GM21529 (cell line): ENCODE results near the gene SMCR8.
"Not testable (repeated sequence)": the region's sequence is repeated elsewhere in the genome, so short reads cannot be mapped to it uniquely, and the experiment has no call there.

ENCODE experiments used
- ATAC-seq: cut with Tn5 transposase; IDR thresholded peaks from one replicate; pipeline ENCODE4 v1.9.1; 2021; ENCODE audit not compliant: unreplicated experiment

Gene SMCR8

DNA sequence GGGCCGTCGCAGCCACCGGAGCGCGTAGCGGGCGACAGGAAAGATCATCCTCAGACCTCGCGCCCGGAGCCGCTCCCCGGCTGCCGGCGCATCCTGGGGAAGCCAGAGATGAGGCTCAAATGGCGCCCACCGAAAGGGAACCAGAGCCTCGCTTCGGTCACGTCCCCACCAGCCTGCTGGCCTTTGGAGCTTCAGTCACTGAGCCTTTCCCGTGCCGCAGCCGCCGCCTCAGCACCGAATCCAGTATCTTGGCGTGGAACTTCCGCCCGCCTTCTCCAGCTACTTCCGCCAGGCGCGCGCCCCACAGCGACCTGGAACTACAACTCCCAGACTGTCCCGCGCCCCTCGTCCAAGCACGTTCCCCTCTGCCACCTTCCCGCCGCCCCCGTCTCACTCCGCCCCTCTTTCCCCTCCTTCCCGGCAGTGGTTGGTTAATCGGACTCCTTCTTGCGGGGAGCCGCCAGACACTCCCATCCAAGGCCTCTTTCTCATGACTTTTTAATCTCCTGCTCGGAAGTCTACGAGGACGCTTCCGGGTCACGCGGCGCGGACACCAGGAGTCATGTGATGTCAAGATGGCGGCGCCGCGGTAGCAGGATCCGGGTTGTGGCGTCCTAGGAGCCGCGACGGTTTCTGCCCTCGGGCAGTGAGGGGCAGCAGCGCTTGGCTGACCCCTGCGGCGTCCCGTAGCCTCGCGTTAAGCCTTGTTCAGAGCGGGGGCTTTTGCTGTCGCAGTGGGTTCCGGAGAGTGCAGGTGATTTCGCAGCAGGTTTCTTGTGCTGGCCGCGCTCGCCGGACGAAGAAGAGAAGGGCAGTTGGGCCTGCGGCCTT is at the start of gene SMCR8, which contains the start of gene TOP3A:
SMCR8 (plus strand) TSS at position 563 of the 831 bp plus-strand sequence. CDS start 497 bp downstream, outside the sequence.
TOP3A (minus strand) TSS at position 264 of the 831 bp plus-strand sequence; CDS start at position 48, 216 bp downstream.
- peak; percentile 78 for ATAC-seq

GRCh38 chr17:18267366-18267765 is 47.7 kb upstream of the SMCR8 start:
- no peak for ATAC-seq

- ATAC-seq, result no peak
Observed at GRCh38 chr17:18267927-18268711, 47.0 kb upstream of the SMCR8 start.

DNA sequence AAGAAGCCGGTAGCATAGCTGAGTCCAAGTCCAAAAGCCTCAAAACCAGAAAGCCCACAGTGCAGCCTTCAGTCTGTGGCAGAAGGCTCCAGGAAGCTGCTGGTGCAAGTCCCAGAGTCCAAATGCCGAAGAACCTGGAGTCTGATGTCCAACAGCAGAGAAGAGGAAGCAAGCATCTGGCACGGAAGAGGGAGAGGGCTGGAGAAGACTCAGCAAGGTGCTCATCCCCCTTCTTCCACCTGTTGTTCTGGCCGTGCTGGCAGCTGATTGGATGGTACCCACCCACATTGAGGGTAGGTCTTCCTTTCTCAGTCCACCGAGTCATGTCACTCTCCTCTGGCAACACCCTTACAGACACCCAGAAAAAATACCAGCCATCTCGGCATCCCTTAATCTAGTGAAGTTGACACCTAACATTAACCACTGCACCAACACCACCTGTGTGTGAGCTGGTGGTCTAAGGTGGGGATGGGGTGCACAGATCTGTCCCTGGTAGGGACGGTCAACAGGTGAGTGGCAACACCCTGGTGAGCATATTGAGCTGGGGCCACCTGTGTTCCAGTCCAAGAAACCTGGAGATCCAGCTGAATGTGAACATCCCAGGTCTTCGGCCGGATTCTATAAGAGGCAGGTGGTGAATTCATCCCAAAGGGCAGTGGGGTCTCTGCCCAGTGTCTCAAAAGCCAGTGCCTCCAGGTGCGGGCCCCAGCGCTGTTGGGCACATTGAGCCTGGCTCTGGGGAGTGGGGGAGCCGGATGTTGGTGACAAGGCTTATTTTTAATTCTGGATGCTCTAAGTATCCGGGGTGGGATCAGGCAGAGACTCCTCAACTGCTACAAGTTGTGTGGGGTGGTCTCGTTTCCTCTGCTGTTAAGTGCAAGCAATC is 44.8 kb upstream of the SMCR8 start:
- no peak for ATAC-seq

- no peak for ATAC-seq
Observed at GRCh38 chr17:18277076-18277475, 38.0 kb upstream of the SMCR8 start.

GRCh38 chr17:18278867-18279266 is 36.2 kb upstream of the SMCR8 start:
- no peak for ATAC-seq

GRCh38 chr17:18280249-18280648 is 34.8 kb upstream of the SMCR8 start:
- ATAC-seq, result no peak

GRCh38 chr17:18280766-18281371 is 34.2 kb upstream of the SMCR8 start:
- no peak for ATAC-seq

DNA sequence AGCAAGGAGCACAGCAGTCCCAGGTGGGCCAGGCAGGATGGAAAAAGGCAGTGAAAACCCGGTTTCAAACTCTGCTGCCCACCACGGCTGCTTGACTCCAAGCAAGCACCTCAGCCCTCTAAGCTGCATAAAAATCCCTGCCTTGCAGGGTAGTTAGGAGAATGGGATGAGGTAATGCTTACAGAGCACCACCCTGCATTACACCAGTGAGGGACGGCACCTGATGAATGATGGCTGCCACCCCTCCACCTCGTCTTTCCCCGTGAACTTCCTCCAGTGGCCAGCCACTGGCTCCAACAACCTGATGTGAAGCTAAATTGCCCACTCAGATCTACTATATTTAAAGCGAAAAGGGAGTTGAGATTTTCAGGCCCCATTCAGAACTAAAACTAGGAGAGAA is 33.3 kb upstream of the SMCR8 start:
- ATAC-seq, result no peak

DNA sequence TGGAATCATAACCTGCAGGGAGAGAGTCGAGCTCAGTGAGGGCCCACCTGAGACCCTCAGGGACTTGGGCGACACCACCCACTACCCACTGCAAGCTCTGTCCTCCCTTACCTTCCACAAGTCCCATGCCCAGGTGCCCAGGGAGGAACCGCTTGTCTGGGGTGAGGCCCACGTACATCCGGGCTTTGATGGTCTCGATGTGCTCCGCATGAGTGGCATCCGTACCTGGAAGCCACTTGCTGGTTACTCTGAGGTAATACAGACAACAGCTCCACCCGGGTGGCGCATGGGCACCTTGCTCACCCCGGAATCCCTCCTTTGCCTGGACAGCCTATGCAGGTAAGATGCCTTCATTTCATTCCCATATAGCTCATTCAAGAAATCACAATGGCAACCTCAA is 29.8 kb upstream of the SMCR8 start:
- no peak for ATAC-seq

- no peak for ATAC-seq
Observed at GRCh38 chr17:18291718-18292540, 23.2 kb upstream of the SMCR8 start.

DNA sequence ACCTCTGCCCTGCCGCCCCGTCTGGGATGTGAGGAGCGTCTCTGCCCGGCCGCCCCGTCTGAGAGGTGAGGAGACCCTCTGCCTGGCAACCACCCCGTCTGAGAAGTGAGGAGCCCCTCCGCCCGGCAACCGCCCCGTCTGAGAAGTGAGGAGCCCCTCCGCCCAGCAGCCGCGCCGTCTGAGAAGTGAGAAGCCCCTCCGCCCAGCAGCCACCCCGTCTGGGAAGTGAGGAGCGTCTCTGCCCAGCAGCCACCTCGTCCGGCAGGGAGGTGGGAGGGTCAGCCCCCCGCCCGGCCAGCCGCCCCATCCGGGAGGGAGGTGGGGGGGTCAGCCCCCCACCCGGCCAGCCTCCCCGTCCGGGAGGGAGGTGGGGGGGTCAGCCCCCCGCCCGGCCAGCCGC is 17.0 kb upstream of the SMCR8 start:
- ATAC-seq, result not testable (repeated sequence)

GRCh38 chr17:18300725-18301480 is 14.2 kb upstream of the SMCR8 start:
- no peak for ATAC-seq

- not testable (repeated sequence) for ATAC-seq
Observed at GRCh38 chr17:18303206-18303605, 11.9 kb upstream of the SMCR8 start.

DNA sequence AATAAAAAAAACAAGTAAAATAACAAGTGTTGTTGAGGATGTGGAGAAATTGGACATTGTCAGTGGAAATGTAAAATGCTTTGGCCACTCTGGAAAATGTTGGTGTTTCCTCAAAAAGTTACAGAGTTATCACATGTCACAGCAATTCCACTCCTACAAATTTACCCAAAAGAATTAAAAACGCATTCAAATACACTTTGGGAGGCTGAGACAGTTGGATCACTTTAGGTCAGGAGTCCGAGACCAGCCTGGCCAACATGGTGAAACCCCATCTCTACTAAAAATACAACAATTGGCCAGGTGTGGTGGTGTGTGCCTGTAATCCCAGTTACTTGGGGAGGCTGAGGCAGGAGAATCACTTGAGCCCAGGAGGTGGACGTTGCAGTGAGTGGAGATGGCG is 5.9 kb upstream of the SMCR8 start:
- no peak for ATAC-seq

DNA sequence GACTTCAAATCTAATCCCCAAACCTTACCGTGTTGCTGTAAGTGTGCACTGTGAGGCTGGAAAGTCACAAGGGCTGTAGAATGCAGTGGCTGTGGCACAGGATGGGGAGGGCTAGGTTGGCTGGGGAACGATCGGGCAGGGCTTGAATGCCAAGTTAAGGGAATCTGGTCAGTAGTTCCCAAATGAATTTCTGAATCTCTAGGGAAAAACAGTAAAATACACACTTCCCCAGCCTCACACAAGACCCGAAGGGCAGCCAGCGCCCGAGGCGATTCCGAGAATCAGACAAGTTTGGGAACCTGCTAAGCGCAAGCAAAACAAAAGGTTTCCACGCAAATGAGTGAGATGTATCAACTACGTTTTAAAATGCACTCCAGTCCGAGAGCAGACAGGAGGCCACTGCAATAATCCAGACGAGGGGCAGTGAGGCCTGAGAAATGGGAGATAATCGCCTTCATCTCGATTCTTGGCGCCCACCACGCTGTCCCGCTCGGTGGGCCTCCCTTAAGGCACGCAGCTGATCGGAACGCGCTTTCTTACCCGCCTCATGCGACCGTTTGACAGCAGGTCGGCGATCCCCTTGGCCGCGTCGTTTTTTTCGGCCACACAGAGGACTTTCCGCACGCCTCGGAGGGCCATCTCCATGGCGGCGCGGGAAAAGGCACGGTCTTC is 898 bp upstream of the SMCR8 start:
- peak; percentile 25 for ATAC-seq

DNA sequence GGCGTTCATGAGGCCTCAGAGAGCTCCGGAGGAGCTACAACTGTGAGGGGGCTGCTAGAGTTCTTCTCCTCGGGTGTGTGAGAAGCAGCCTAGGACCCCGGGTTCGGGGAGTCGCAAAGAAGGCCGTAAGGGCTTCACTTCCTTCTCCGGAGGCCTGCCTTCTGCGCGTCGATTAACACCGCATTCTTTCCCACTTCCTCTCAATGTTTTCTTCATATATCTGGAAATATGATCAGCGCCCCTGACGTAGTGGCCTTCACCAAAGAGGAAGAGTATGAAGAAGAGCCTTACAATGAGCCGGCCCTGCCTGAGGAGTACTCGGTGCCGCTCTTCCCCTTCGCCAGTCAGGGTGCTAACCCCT is 449 bp downstream of the SMCR8 start:
- ATAC-seq, result no peak

DNA sequence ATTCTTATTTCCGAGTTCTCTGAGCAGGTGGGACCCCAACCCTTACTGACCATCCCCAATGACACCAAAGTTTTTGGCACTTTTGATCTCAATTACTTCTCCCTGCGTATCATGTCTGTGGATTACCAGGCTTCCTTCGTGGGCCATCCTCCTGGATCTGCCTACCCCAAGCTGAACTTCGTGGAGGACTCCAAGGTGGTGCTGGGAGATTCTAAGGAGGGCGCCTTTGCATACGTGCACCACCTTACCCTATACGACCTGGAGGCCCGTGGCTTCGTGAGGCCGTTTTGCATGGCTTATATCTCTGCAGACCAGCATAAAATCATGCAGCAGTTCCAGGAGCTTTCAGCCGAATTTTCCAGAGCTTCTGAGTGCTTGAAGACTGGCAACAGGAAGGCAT is 868 bp downstream of the SMCR8 start:
- no peak for ATAC-seq

DNA sequence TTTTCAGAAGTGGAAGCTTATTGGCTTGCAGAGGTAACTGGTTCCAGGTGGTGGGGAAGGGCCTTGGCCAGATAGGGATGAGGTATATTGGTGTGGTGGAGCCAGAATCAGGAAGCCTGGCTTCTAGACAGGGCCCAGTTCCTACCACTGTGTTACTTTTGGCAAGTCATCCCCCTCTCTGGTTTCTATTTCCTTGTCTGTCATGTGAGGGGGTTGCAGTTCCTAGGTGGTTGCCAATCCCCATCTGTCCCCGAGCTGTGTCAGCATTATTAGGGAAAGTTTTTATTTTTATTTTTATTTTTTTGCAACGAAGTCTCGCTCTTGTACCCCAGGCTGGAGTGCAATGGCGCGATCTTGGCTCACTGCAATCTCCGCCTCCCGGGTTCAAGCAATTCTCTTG is 3.0 kb downstream of the SMCR8 start:
- ATAC-seq, result no peak
